A673 (cell line): ENCODE measurements around the gene ITGB1BP1. TPM values are rescaled to one million over a fixed set of nuclear protein-coding genes. Genes with fewer than 3 reads are reported as not detected.

Source experiments
- BruUV-seq: library from RNA; stranded (reverse); fragments of 400-500 nt; replicated peaks from 2 replicates; lab custom pipeline; 2021; lab: Mats Ljungman, UMichigan
- CTCF ChIA-PET: fragments of 300-600 bp; sonication (Branson Sonifier 250); formaldehyde crosslinking; loops from one replicate; lab custom pipeline; 2022; ENCODE audit warnings: antibody characterized with exemption; lab: Charles Lee
- POLR2A ChIA-PET: fragments of 300-600 bp; sonication (Branson Sonifier 250); formaldehyde crosslinking; loops from one replicate; lab custom pipeline; 2022; ENCODE audit warnings: antibody characterized with exemption; ENCODE audit not compliant: low non-redundant PET; lab: Charles Lee
- DNase-seq: peaks from one replicate; pipeline ENCODE4 v3.0.0-alpha.2; 2015; ENCODE audit warnings: low spot score
- H3K27ac ChIP-seq: fragments of 200-600 bp; sonication (generic); 2 replicates; pipeline ENCODE4 v1.5.1; 2016; ENCODE audit warnings: mixed run types, low read depth, mild to moderate bottlenecking, mixed read lengths, antibody characterized with exemption, low read length; ENCODE audit not compliant: poor library complexity, severe bottlenecking
- H3K27me3 ChIP-seq: fragments of 200-600 bp; sonication (generic); replicated peaks from 2 replicates; pipeline ENCODE4 v1.6.1; 2017; ENCODE audit warnings: mixed run types, low read depth, mild to moderate bottlenecking, mixed read lengths, antibody characterized with exemption, low read length; ENCODE audit not compliant: insufficient read depth, poor library complexity
- H3K36me3 ChIP-seq: fragments of 200-600 bp; sonication (generic); 2 replicates; pipeline ENCODE4 v1.6.1; 2016; ENCODE audit warnings: mixed run types, mild to moderate bottlenecking, mixed read lengths, antibody characterized with exemption, low read length; ENCODE audit not compliant: insufficient read depth, poor library complexity, severe bottlenecking
- H3K4me1 ChIP-seq: fragments of 200-600 bp; sonication (generic); 2 replicates; pipeline ENCODE4 v1.6.1; 2017; ENCODE audit warnings: mixed run types, mild to moderate bottlenecking, mixed read lengths, antibody characterized with exemption, low read length; ENCODE audit not compliant: insufficient read depth, poor library complexity, severe bottlenecking
- H3K4me3 ChIP-seq: fragments of 200-600 bp; sonication (generic); 2 replicates; pipeline ENCODE4 v1.5.1; 2016; ENCODE audit warnings: low read depth, mixed run types, mild to moderate bottlenecking, mixed read lengths, low read length; ENCODE audit not compliant: poor library complexity, severe bottlenecking
- H3K9me3 ChIP-seq: fragments of 200-600 bp; sonication (generic); 2 replicates; pipeline ENCODE4 v1.6.1; 2016; ENCODE audit warnings: mixed run types, low read depth, mild to moderate bottlenecking, mixed read lengths, antibody characterized with exemption, low read length; ENCODE audit not compliant: poor library complexity, severe bottlenecking
- EZH2 ChIP-seq: fragments of 200-600 bp; sonication (generic); IDR thresholded peaks from 2 replicates; pipeline ENCODE4 v1.6.1; 2017; ENCODE audit warnings: borderline replicate concordance, low read depth, mild to moderate bottlenecking, mixed read lengths, antibody characterized with exemption, low read length; ENCODE audit not compliant: poor library complexity, severe bottlenecking
- intact Hi-C: fragments of 100-400 bp; cut with micrococcal nuclease; formaldehyde crosslinking; loops from one replicate; pipeline ENCODE4 v1.10.0; 2022; ENCODE audit not compliant: unreplicated experiment
- total RNA-seq: library from RNA; stranded (reverse); gene quantifications from 2 replicates; pipeline ENCODE4 v1.2.3, GENCODE V29; 2021
- TF ChIP-seq, protein P1 (sequence below): fragments of 300-800, 200-600 bp; sonication (generic); conservative IDR thresholded peaks from 2 replicates; pipeline ENCODE4 v1.5.1; 2017; ENCODE audit warnings: low read depth, mild to moderate bottlenecking, antibody characterized with exemption, low read length, moderate library complexity, mixed read lengths

The ITGB1BP1 gene
- total RNA-seq, 1 experiment from 2014 or later: 138 TPM

GRCh38 chr2:9407363-9407811 is 15.9 kb downstream of the ITGB1BP1 start:
- peaks cover 50% of the 10 kb centered on the region for H3K36me3 ChIP-seq
- POLR2A ChIA-PET: no interaction called here
- BruUV-seq: no TSS peak

GRCh38 chr2:9406529-9407362 is 16.6 kb downstream of the ITGB1BP1 start:
- CTCF ChIA-PET: no interaction called here
- POLR2A ChIA-PET: no interaction called here

More at GRCh38 chr2:9407363-9407811, 15.9 kb downstream of the ITGB1BP1 start:
- CTCF ChIA-PET: no interaction called here
- H3K27ac ChIP-seq: no peak overlapping the region
- TF ChIP-seq EZH2: no peak
- TF ChIP-seq, protein P1, sequence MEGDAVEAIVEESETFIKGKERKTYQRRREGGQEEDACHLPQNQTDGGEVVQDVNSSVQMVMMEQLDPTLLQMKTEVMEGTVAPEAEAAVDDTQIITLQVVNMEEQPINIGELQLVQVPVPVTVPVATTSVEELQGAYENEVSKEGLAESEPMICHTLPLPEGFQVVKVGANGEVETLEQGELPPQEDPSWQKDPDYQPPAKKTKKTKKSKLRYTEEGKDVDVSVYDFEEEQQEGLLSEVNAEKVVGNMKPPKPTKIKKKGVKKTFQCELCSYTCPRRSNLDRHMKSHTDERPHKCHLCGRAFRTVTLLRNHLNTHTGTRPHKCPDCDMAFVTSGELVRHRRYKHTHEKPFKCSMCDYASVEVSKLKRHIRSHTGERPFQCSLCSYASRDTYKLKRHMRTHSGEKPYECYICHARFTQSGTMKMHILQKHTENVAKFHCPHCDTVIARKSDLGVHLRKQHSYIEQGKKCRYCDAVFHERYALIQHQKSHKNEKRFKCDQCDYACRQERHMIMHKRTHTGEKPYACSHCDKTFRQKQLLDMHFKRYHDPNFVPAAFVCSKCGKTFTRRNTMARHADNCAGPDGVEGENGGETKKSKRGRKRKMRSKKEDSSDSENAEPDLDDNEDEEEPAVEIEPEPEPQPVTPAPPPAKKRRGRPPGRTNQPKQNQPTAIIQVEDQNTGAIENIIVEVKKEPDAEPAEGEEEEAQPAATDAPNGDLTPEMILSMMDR: no peak
- H3K4me1 ChIP-seq: no peaks in the 10 kb centered on the region
- H3K9me3 ChIP-seq: no peaks in the 10 kb centered on the region
- intact Hi-C loops: no loop called here
- DNase-seq: no peak
- no peak overlapping the region for H3K4me3 ChIP-seq
- H3K27me3 ChIP-seq: no peaks in the 10 kb centered on the region

DNA sequence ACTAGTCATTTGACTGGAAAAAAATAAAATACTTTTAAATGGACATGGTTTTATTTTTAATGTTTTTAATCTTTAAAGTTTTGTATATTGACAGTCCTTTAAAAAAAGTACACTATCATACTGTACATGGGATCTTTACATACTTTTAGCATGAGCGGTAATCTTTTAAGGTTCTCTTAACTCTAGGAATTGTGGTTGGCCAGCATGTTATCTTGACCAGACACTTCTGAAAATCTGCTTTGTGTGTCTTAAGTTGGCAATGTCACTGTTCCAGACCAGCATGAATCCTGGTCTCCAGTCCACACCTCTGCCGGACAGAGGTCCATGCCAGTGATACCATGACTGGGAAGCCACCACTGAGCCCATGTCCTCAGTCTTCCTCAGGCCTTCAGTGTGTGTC is 17.7 kb downstream of the ITGB1BP1 start:
- no peak for DNase-seq

More at GRCh38 chr2:9406529-9407362, 16.6 kb downstream of the ITGB1BP1 start:
- H3K36me3 ChIP-seq: peaks cover 46% of the 10 kb centered on the region
- no peak overlapping the region for H3K27ac ChIP-seq
- no peak for DNase-seq
- BruUV-seq: no TSS peak
- H3K9me3 ChIP-seq: no peaks in the 10 kb centered on the region
- intact Hi-C loops: no loop called here
- H3K4me1 ChIP-seq: no peaks in the 10 kb centered on the region
- H3K4me3 ChIP-seq: no peak overlapping the region
- TF ChIP-seq EZH2: no peak
- TF ChIP-seq, protein P1: no peak
- no peaks in the 10 kb centered on the region for H3K27me3 ChIP-seq

More for the DNA sequence above, 17.7 kb downstream of the ITGB1BP1 start:
- Histone ChIP-seq H3K9me3 (no peaks in the 10 kb centered on the region), H3K4me3 (no peak overlapping the region), H3K27ac (no peak overlapping the region), H3K27me3 (no peaks in the 10 kb centered on the region), H3K4me1 (no peaks in the 10 kb centered on the region), H3K36me3 (peaks cover 42% of the 10 kb centered on the region)
- POLR2A ChIA-PET: no interaction called here
- intact Hi-C loops: no loop called here
- CTCF ChIA-PET: no interaction called here
- TF ChIP-seq, protein P1: no peak
- no peak for TF ChIP-seq EZH2
- no TSS peak for BruUV-seq
